GM18520 (cell line): ENCODE data around the gene FCAR.
"Not testable (repeated sequence)": the region's sequence is repeated elsewhere in the genome, so short reads cannot be mapped to it uniquely, and the experiment has no call there.

Experiments
- ATAC-seq: cut with Tn5 transposase; IDR thresholded peaks from one replicate; pipeline ENCODE4 v1.9.1; 2021; ENCODE audit not compliant: unreplicated experiment

Gene FCAR

GRCh38 chr19:54873990-54874389 is at the start of gene FCAR:
Gene FCAR (plus strand): TSS chr19:54874235. CDS start chr19:54874290, 55 bp downstream.
- no peak for ATAC-seq

- ATAC-seq: not testable (repeated sequence)
These were observed 49.6 kb upstream of the FCAR start for GRCh38 chr19:54824416-54824815.

- ATAC-seq: not testable (repeated sequence)
These were observed 48.7 kb upstream of the FCAR start for GRCh38 chr19:54825326-54825725.

DNA sequence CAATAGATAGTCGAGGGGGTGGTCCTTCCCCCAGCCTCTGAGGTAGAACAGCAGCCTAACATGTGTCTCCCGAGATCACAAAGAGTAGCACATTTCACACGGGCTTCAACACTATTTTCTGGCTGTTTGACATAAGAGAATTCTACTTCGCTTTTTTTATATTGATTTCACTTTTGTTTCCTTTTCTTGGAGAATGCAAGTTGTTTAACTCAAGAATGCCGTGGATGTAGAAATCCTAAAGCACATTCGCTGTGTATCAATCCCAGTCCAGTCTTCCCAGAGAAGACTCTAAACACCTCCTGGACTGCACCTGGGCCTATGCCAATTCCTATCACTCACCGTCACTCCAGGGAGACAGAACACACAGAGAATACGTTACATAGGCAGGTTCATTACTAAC is 46.0 kb upstream of the FCAR start:
- not testable (repeated sequence) for ATAC-seq

DNA sequence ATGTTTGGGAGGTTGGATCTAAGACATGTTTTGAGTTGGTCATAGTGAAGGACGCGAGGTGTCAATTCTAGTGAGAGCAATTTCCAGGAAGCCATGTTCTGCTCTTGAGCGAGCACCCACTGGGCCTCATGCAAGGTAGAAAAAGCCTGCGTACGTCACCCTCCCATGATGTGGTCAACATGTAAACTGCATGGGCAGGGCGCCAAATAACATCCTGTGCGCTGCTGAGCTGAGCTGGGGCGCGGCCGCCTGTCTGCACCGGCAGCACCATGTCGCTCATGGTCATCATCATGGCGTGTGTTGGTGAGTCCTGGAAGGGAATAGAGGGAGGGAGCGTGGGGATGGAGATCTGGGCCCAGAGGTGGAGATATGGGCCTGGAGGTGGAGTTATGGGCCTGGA is 41.5 kb upstream of the FCAR start, which contains the start of gene KIR2DS4:
TSS of gene KIR2DS4 (plus strand) at position 181 of the 400 bp plus-strand sequence.
- not testable (repeated sequence) for ATAC-seq

GRCh38 chr19:54835126-54835525 is 38.9 kb upstream of the FCAR start:
- ATAC-seq: not testable (repeated sequence)

DNA sequence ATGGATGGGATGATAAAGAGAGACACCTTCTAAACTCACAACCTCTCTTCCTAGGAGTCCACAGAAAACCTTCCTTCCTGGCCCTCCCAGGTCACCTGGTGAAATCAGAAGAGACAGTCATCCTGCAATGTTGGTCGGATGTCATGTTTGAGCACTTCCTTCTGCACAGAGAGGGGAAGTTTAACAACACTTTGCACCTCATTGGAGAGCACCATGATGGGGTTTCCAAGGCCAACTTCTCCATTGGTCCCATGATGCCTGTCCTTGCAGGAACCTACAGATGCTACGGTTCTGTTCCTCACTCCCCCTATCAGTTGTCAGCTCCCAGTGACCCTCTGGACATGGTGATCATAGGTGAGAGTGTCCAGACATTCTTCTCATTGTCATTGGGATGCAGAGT is 36.5 kb upstream of the FCAR start:
- not testable (repeated sequence) for ATAC-seq

- not testable (repeated sequence) for ATAC-seq
These were observed 30.9 kb upstream of the FCAR start for GRCh38 chr19:54843171-54843570.

- not testable (repeated sequence) for ATAC-seq
These were observed 23.9 kb upstream of the FCAR start, which contains the start of gene KIR3DL2 for GRCh38 chr19:54850061-54850640. Gene KIR3DL2 (plus strand): TSS chr19:54850443. CDS start chr19:54850476, 33 bp downstream.

GRCh38 chr19:54850930-54851329 is 23.1 kb upstream of the FCAR start:
- no peak for ATAC-seq

DNA sequence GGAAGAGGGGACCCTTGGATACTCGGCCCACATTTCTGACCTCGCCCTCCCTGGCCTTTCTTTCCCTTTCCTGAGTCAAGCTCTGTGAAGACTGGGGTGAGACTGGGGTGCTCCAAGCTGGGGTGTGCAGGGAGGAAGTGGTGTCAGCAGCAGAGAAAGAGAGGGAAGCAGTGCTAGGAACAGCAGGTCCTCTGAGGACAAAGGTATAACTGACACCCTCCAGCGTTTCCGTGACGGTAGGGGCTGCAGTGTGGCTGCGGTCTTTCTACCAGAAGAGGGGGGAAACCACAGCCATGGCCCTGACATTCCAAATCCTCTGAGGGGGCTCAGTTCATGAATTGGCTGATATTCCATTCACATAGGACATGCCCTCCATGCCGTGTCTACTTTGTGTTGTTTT is 22.7 kb upstream of the FCAR start:
- ATAC-seq: no peak

- ATAC-seq: not testable (repeated sequence)
These were observed 18.8 kb upstream of the FCAR start for GRCh38 chr19:54855241-54855640.

GRCh38 chr19:54858476-54858875 is 15.6 kb upstream of the FCAR start:
- ATAC-seq: not testable (repeated sequence)

DNA sequence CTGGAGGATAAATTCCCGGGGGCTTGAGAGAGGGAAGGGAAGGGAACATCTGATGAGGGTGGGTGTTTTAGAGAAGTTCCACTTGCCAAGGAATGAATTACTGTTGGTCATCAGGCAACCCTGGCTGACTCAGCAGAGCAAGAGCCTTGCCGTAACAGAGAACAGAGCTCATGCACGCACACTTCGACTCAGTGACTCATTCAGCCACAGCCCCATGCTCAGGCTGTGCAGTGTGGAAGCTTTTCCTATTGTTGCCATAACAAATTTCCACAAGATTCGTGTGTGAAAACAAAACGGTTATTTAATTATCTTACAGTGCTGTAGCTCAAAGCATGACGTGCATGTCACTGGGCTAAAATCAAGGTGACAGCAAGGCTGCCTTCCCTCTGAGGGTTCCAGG is 14.6 kb upstream of the FCAR start:
- ATAC-seq: not testable (repeated sequence)

DNA sequence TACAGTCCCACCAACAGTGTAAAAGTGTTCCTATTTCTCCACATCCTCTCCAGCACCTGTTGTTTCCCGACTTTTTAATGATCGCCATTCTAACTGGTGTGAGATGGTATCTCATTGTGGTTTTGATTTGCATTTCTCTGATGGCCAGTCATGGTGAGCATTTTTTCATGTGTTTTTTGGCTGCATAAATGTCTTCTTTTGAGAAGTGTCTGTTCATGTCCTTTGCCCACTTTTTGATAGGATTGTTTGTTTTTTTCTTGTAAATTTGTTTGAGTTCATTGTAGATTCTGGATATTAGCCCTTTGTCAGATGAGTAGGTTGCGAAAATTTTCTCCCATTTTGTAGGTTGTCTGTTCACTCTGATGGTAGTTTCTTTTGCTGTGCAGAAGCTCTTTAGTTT is 10.6 kb upstream of the FCAR start:
- ATAC-seq: not testable (repeated sequence)

DNA sequence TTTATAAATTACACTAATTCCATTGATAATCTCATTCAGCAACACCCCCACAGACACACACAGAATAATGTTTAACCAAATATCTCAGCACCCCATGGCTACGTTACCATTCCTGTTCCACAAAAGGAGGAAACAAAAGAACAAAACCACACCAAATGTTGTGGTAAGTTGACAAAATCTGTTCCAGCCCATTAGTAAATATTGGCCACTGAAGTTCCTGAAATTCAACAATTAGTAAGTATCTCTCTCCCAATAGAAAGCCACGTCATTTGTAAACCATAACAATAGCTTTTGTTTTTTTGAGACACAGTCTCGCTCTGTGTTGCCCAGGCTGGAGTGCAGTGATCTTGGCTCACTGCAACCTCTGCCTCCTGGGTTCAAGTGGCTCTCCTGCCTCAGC is 2.3 kb upstream of the FCAR start:
- no peak for ATAC-seq

DNA sequence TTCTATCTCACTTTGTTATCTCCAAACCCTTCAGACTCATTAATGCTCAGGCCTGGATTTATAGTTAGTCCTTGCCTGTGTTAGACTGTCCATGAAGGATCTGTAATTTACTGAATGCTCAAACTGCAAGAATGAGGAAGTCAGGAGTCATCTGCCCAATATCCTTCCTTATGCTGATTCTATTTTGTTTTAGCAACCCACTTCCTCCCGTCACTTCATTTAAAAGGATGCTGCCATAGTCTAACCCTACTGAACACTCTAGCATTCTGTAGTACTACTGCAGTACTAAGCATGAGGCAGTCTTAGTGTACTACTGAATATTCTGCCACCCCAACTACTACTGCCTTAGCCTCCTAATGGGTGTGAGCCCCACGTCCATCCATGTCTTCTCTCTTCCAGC is 1.5 kb downstream of the FCAR start:
- ATAC-seq: no peak

- no peak for ATAC-seq
These were observed 3.4 kb downstream of the FCAR start for GRCh38 chr19:54877471-54877870.

GRCh38 chr19:54881884-54882283 is 7.8 kb downstream of the FCAR start:
- ATAC-seq: no peak

GRCh38 chr19:54882758-54883157 is 8.7 kb downstream of the FCAR start:
- ATAC-seq: no peak

GRCh38 chr19:54883228-54883627 is 9.2 kb downstream of the FCAR start:
- ATAC-seq: no peak

DNA sequence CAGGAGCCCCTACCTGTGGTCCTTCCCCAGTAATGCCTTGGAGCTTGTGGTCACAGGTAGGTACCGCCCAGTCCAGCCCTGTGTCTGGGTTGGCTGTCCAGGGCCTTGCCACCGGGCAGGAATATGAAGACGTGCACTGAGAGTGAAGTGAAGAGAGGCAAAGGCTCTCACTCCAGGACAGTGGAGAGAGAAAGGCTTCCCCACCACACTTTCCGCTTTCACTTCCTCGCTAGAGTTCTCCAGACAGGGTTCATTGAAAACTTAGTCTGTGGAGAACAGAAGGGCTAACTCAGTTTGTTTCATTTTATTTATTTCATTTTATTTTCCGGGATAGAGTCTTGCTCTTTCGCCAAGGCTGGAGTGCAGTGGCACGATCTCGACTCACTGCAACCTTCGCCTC is 14.2 kb downstream of the FCAR start:
- ATAC-seq: no peak

GRCh38 chr19:54889566-54889965 is 15.5 kb downstream of the FCAR start:
- no peak for ATAC-seq
